ENCODE data around the gene AIP. TPM values are rescaled to one million over a fixed set of nuclear protein-coding genes. Genes with fewer than 3 reads are reported as not detected.

The AIP gene
- total RNA-seq, 3 donors from 2014 or later, result 66.4 to 84.5 (median 69.8) TPM

DNA sequence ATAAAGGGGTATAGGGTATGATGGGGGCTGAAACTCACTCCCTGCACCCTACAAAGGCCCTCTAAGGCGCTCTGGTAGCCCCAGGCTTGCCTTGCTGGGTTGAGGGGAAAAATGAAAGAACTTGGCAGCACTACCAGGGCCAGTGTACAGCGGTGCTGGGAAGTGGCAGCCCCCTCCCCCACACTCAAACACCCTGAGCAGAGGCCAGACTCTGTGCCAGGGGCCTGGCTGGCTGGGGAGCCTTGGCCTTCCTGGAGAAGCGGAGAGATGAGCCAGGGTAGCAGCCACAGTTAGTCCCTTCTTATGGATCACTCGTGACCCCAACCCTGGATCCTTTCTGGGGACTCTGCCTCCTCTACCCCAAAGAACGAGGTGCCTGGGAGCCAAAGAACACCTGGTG, 16.5 kb upstream of the AIP start:
- Histone ChIP-seq H3K27ac (peak overlapping the region; percentile 88 to 93), H3K9me3 (no peaks in the 10 kb centered on the region), H3K36me3 (no peaks in the 10 kb centered on the region), H3K27me3 (no peaks in the 10 kb centered on the region), H3K4me1 (peaks cover 5 to 8% of the 10 kb centered on the region in 2 donors), H3K4me3 (no peak overlapping the region)
- intact Hi-C loops (cut with DNase I; ENCODE audit: low total_unique reads), result no loop called here
- DNase-seq (ENCODE audit: low spot score in 2 of 2), result no peak
- no peak for TF ChIP-seq POLR2A (IDR thresholded peaks at IDR 0.05)
- TF ChIP-seq POLR2AphosphoS5 (IDR thresholded peaks at IDR 0.05), result no peak
- TF ChIP-seq, protein P1, sequence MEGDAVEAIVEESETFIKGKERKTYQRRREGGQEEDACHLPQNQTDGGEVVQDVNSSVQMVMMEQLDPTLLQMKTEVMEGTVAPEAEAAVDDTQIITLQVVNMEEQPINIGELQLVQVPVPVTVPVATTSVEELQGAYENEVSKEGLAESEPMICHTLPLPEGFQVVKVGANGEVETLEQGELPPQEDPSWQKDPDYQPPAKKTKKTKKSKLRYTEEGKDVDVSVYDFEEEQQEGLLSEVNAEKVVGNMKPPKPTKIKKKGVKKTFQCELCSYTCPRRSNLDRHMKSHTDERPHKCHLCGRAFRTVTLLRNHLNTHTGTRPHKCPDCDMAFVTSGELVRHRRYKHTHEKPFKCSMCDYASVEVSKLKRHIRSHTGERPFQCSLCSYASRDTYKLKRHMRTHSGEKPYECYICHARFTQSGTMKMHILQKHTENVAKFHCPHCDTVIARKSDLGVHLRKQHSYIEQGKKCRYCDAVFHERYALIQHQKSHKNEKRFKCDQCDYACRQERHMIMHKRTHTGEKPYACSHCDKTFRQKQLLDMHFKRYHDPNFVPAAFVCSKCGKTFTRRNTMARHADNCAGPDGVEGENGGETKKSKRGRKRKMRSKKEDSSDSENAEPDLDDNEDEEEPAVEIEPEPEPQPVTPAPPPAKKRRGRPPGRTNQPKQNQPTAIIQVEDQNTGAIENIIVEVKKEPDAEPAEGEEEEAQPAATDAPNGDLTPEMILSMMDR (IDR thresholded peaks at IDR 0.05), result no peak

DNA sequence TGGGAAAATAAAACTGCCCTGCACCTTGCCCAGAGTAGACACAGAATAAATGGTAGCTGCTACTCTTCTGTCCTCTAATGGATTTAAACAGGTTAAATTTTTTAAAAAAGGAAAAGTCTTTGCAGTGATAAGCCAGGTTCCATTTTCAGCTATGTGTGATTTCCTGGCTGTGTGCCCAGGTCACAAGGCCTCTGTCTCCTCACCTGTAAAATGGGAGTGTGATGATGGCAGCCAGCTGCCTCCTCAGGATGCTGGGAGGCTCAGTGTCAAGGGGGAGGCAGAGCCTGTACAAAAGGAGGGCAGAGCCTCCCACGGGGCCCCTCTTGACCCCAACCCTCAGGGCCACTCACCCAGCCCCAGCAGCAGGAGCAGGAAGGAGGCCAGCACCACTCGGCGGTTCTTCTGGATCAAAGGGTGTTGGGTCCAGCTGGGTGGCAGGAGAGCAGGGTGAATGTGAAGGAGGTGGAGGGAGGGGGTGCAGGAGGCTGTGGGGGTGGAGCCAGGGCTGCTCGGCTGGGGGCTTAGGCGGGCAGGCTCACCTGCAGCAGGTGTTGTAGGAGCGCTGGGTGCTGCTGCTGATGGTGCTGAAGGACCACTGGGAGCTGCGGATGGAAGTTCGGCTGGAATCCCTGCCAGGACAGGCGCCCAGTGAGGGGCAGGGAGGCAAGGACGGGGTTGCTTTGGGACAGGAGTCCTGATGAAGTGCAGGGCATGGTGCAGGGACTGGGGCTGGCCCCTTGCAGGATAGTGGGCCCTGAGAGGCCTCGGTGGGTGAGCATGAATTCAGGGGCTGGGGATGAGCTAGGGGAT, 15.7 kb upstream of the AIP start:
- no peak for DNase-seq (ENCODE audit: low spot score in 2 of 2)
- no peaks in the 10 kb centered on the region for H3K27me3 ChIP-seq
- TF ChIP-seq, protein P1 (IDR thresholded peaks at IDR 0.05), result no peak
- intact Hi-C loops (cut with DNase I; ENCODE audit: low total_unique reads), result no loop called here
- H3K36me3 ChIP-seq, result no peaks in the 10 kb centered on the region
- H3K9me3 ChIP-seq, result no peaks in the 10 kb centered on the region
- H3K4me3 ChIP-seq, result peak overlapping the region in 2 of 3 donors; percentile 80 to 85
- peak overlapping the region; percentile 88 to 93 for H3K27ac ChIP-seq
- peaks cover 5 to 8% of the 10 kb centered on the region in 2 donors for H3K4me1 ChIP-seq

DNA sequence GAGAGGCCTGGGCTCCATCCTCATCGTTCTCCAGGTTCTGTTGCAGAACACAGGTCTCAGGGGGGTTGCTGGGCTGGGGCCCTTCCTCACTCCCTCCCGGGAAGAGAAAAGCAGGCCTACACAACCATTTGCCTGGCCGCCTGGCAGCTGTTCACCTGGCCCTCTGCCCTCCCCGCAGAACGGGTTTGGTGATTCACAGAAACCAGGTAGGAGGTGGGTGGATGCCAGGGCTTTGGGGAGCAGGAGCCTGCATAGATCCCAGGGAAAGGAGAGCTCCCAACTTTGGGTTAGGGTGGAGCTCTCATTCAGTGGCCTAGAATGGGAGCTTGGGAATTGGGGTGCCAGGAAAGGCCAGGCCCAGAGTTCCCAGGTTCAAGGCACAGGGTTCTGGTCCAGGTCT, 14.8 kb upstream of the AIP start:
- Histone ChIP-seq H3K36me3 (no peaks in the 10 kb centered on the region), H3K9me3 (no peaks in the 10 kb centered on the region), H3K4me3 (peak overlapping the region; percentile 76 to 85 (median 80)), H3K27me3 (no peaks in the 10 kb centered on the region), H3K27ac (peak overlapping the region; percentile 88 to 93), H3K4me1 (peaks cover 5 to 8% of the 10 kb centered on the region in 2 donors)
- intact Hi-C loops (cut with DNase I; ENCODE audit: low total_unique reads), result no loop called here
- TF ChIP-seq, protein P1 (IDR thresholded peaks at IDR 0.05), result no peak
- TF ChIP-seq POLR2AphosphoS5 (IDR thresholded peaks at IDR 0.05), result peak in 2 of 3 donors; percentile 28 to 76
- peak; percentile 95 to 98 for DNase-seq (ENCODE audit: low spot score in 2 of 2)

DNA sequence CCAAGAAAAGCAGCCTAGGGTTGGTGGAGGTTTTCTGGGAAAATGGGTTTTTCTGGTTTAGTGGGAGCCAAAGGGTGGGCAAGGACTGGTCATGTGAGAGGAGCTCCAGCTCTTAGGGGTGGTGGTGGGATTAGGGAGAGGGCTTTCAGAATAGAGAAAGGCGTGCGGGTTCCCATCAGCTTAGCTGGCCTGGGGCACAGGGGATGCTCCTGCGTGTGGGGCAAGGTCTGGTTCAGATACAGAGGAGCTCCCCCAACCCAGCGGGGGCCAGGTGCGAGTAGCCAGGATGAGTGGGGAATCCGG, 14.4 kb upstream of the AIP start:
- Histone ChIP-seq H3K9me3 (no peaks in the 10 kb centered on the region), H3K4me1 (peaks cover 5 to 8% of the 10 kb centered on the region in 2 donors), H3K36me3 (no peaks in the 10 kb centered on the region), H3K4me3 (peak overlapping the region; percentile 76 to 85 (median 80)), H3K27ac (peak overlapping the region; percentile 88 to 93), H3K27me3 (no peaks in the 10 kb centered on the region)
- TF ChIP-seq, protein P1 (IDR thresholded peaks at IDR 0.05), result no peak
- TF ChIP-seq POLR2AphosphoS5 (IDR thresholded peaks at IDR 0.05), result no peak
- no peak for TF ChIP-seq POLR2A (IDR thresholded peaks at IDR 0.05)
- no peak for DNase-seq (ENCODE audit: low spot score in 2 of 2)
- intact Hi-C loops (cut with DNase I; ENCODE audit: low total_unique reads), result no loop called here

DNA sequence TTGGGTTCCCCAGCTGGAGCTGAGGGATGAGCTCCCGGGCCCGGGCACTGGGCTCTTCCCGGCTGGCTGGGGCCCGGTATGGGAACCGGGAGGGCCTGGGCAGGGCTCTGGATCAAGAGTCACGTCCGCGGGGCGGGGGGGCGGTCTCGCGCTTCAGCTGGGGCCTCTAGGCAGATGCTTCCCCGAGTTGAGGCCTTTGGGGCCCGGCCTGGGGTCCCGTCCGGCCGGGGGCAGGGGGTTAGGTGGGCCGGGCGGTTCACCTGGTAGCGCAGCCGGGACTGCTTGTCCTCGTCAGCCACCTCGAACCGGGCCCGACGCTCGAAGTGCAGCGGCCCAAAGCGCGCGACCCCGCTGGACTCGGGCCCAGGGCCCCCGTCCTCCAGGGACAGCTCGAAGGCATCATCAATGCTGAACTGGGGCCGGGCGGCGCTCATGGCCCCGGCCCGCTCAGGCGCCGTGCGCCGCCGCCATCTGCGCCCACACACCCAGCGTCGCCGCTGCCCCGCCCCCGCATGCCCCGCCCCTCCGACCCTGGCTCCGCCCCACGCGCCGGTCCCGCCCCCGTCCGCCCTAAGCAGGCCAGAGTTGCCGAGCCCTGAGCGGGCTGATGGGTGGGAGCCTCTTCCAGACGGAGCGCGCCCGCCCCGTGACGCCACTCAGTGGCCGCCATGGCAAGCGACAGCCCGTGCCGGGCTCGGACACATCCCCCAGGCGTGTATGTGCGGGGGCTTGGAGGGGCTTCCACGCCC, 13.9 kb upstream of the AIP start, which contains the start of gene TMEM134:
TMEM134 (minus strand) TSS at position 493 of the 749 bp plus-strand sequence; CDS start at position 434, 59 bp downstream.
- peaks cover 5 to 8% of the 10 kb centered on the region in 2 donors for H3K4me1 ChIP-seq
- intact Hi-C loops (cut with DNase I; ENCODE audit: low total_unique reads), result no loop called here

More for the DNA sequence above, 13.9 kb upstream of the AIP start, which contains the start of gene TMEM134:
- Histone ChIP-seq H3K36me3 (no peaks in the 10 kb centered on the region), H3K27ac (peak within 1 kb of the TSS; percentile 88 to 93), H3K4me3 (peak within 1 kb of the TSS; percentile 76 to 85 (median 80)), H3K27me3 (no peaks in the 10 kb centered on the region), H3K9me3 (no peaks in the 10 kb centered on the region)
- peak; percentile 90 to 94 for DNase-seq (ENCODE audit: low spot score in 2 of 2)
- TF ChIP-seq, protein P1 (IDR thresholded peaks at IDR 0.05), result peak in 2 of 3 donors; percentile 25 to 47
- TF ChIP-seq POLR2AphosphoS5 (IDR thresholded peaks at IDR 0.05), result peak; percentile 73 to 84 (median 81)
- TF ChIP-seq POLR2A (IDR thresholded peaks at IDR 0.05), result peak; percentile 60
